Measurements from ENCODE around the gene PROX1.

Gene PROX1

DNA sequence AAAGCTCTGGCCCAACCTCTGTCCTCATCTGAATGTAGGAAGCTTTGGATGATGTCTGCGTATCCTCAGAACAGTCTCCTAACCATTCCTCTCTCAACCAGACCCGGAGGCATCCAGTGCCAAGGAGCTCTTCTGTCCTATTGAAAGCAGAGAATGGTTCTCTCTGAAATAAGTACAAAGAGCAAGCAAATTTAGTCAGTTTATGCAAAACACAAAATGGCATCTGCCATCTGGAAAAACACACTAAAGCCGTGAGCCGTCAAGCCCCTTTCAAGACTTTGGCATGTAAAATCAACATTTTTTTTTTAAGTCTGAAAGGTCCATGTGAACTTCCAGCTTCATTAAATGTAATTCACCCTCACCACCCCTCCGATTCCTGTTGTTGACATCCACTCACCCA lies 21.7 kb upstream of the PROX1 start:
- Mint-ChIP-seq H3K27me3 (ENCODE audit: low read depth, poor library complexity) (peaks cover 10% of the 10 kb centered on the region), H3K27ac (no peak overlapping the region), H3K36me3 (ENCODE audit: low read depth) (peaks cover 3% of the 10 kb centered on the region), H3K9me3 (peaks cover 3% of the 10 kb centered on the region), H3K4me3 (no peak overlapping the region), H3K4me1 (peaks cover 12% of the 10 kb centered on the region)
- no peak for DNase-seq
- TF ChIP-seq, protein P1, sequence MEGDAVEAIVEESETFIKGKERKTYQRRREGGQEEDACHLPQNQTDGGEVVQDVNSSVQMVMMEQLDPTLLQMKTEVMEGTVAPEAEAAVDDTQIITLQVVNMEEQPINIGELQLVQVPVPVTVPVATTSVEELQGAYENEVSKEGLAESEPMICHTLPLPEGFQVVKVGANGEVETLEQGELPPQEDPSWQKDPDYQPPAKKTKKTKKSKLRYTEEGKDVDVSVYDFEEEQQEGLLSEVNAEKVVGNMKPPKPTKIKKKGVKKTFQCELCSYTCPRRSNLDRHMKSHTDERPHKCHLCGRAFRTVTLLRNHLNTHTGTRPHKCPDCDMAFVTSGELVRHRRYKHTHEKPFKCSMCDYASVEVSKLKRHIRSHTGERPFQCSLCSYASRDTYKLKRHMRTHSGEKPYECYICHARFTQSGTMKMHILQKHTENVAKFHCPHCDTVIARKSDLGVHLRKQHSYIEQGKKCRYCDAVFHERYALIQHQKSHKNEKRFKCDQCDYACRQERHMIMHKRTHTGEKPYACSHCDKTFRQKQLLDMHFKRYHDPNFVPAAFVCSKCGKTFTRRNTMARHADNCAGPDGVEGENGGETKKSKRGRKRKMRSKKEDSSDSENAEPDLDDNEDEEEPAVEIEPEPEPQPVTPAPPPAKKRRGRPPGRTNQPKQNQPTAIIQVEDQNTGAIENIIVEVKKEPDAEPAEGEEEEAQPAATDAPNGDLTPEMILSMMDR (IDR thresholded peaks at IDR 0.05) = no peak

DNA sequence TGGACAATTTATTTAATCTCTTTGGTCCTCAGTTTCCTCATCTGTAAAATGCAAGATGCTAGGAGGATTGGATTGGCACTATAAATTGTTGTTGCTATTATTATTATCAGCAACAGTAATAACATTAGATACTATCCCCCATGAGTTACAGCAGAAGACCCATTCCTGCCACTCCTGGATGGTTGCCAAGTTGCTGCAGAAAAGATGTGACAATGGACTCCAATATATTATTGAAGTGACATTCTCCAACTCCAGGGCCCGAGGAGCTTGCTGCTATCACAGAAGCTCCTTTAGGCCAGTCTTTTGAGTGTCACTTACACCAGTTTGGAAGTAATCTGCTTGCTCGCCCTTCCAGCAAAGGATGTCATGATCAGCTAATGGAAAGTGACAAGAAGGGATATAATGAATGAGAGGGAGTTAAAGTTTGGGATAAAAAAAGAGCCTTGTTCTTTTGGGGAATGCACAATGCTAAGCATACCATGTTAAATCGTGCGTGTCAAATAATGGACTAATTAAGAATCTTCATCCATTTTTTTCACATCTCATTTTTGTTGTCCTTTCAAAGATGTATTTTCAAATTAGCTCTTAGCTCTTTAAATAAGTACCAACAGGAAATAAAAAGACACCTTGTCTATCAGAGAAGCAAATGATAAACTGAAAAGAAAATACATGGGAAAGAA lies 19.5 kb upstream of the PROX1 start:
- Mint-ChIP-seq H3K27ac (no peak overlapping the region), H3K4me3 (no peak overlapping the region), H3K27me3 (ENCODE audit: low read depth, poor library complexity) (peaks cover 13% of the 10 kb centered on the region), H3K9me3 (no peaks in the 10 kb centered on the region), H3K4me1 (peaks cover 12% of the 10 kb centered on the region), H3K36me3 (ENCODE audit: low read depth) (no peaks in the 10 kb centered on the region)
- no peak for DNase-seq
- TF ChIP-seq, protein P1 (IDR thresholded peaks at IDR 0.05) = no peak

DNA sequence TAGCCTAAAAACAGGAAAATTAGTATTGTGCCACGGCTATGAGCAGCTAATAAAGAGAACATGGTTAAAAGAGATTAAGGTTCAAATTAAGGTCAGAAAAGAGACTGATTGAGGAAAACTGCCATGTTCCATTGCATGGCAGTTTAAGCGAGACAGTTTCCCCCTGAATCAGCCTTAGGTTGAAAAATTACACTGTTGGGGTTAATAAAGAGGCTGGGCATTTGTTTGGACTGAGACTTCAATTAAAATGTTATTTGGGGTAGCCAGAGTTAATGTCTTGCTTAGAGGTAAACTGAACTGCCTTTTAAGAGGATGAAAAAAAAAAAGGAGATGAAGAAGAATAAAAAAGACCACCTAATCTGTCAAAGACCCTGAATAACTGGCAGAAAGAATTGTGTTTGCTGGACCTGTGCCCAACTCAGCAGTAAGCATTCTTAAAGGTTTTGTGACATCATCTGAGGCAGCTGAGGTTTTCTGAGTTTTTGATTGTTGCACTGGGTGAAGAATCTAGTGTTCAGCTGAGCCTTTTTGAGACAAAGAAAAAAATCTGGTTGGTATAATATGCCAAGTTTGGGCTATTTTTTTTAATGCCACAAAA lies 17.7 kb upstream of the PROX1 start:
- no peaks in the 10 kb centered on the region for H3K9me3 Mint-ChIP-seq
- DNase-seq = no peak
- no peak overlapping the region for H3K27ac Mint-ChIP-seq
- TF ChIP-seq, protein P1 (IDR thresholded peaks at IDR 0.05) = no peak
- H3K36me3 Mint-ChIP-seq (ENCODE audit: low read depth) = no peaks in the 10 kb centered on the region
- H3K4me1 Mint-ChIP-seq = peaks cover 12% of the 10 kb centered on the region
- H3K27me3 Mint-ChIP-seq (ENCODE audit: low read depth, poor library complexity) = peaks cover 19% of the 10 kb centered on the region
- H3K4me3 Mint-ChIP-seq = no peak overlapping the region

GRCh38 chr1:213972141-213972540 lies 15.6 kb upstream of the PROX1 start:
- peaks cover 30% of the 10 kb centered on the region for H3K4me1 Mint-ChIP-seq
- H3K27ac Mint-ChIP-seq = no peak overlapping the region
- no peak overlapping the region for H3K4me3 Mint-ChIP-seq
- H3K36me3 Mint-ChIP-seq (ENCODE audit: low read depth) = no peaks in the 10 kb centered on the region
- DNase-seq = no peak
- H3K9me3 Mint-ChIP-seq = no peaks in the 10 kb centered on the region
- H3K27me3 Mint-ChIP-seq (ENCODE audit: low read depth, poor library complexity) = peaks cover 19% of the 10 kb centered on the region
- TF ChIP-seq, protein P1 (IDR thresholded peaks at IDR 0.05) = no peak

- Mint-ChIP-seq H3K27me3 (ENCODE audit: low read depth, poor library complexity) (peaks cover 19% of the 10 kb centered on the region), H3K4me1 (peaks cover 39% of the 10 kb centered on the region), H3K27ac (no peak overlapping the region), H3K4me3 (no peak overlapping the region), H3K36me3 (ENCODE audit: low read depth) (no peaks in the 10 kb centered on the region), H3K9me3 (no peaks in the 10 kb centered on the region)
- TF ChIP-seq, protein P1 (IDR thresholded peaks at IDR 0.05) = no peak
- DNase-seq = no peak
Observed at GRCh38 chr1:213973129-213973528, 14.6 kb upstream of the PROX1 start.

Measured in nephron progenitor cell (in vitro differentiated cells).